Stimulated activated CD4-positive, alpha-beta T cell treated with anti-CD3 and anti-CD28 coated beads, Interleukin-12 subunit alpha, Interleukin-12 subunit beta, amount 100 ng/mL, for 24 hours (primary cell): ENCODE results near the gene GCN1.

Experiments
- DNase-seq, 2 experiments: peaks; one replicate each; pipeline ENCODE4 v3.0.0-alpha.2; 2020; ENCODE audit warnings: low read depth in 2 of 2

GCN1 gene

GRCh38 chr12:120142231-120142877, 52.2 kb downstream of the GCN1 start:
- no peak for DNase-seq

- DNase-seq, result no peak
These were observed 53.2 kb downstream of the GCN1 start for GRCh38 chr12:120141336-120141735.

GRCh38 chr12:120140603-120141002, 53.9 kb downstream of the GCN1 start:
- DNase-seq, result no peak

- no peak for DNase-seq
These were observed 54.6 kb downstream of the GCN1 start for GRCh38 chr12:120139958-120140357.

- DNase-seq, result no peak
These were observed 56.1 kb downstream of the GCN1 start for GRCh38 chr12:120138366-120138765.

GRCh38 chr12:120137833-120138232, 56.7 kb downstream of the GCN1 start:
- DNase-seq, result no peak

- no peak for DNase-seq
These were observed 58.3 kb downstream of the GCN1 start for GRCh38 chr12:120136093-120136770.

GRCh38 chr12:120134307-120134980, 60.1 kb downstream of the GCN1 start:
- DNase-seq, result no peak

- DNase-seq, result no peak
These were observed 61.6 kb downstream of the GCN1 start for GRCh38 chr12:120132863-120133385.

- no peak for DNase-seq
These were observed 62.3 kb downstream of the GCN1 start for GRCh38 chr12:120132054-120132836.

- no peak for DNase-seq
These were observed 63.4 kb downstream of the GCN1 start for GRCh38 chr12:120131116-120131515.

- no peak for DNase-seq
These were observed 64.5 kb downstream of the GCN1 start for GRCh38 chr12:120130011-120130410.

- no peak for DNase-seq
These were observed 67.9 kb downstream of the GCN1 start for GRCh38 chr12:120126635-120127005.

GRCh38 chr12:120125792-120126634, 68.5 kb downstream of the GCN1 start:
- DNase-seq, result no peak

- DNase-seq, result no peak
These were observed 69.5 kb downstream of the GCN1 start for GRCh38 chr12:120125029-120125428.

- no peak for DNase-seq
These were observed 72.7 kb downstream of the GCN1 start for GRCh38 chr12:120121766-120122293.

- no peak for DNase-seq
These were observed 73.2 kb downstream of the GCN1 start for GRCh38 chr12:120121343-120121742.

GRCh38 chr12:120119271-120119973, 75.1 kb downstream of the GCN1 start:
- DNase-seq, result peak in 1 of 2 experiments; percentile 31

- DNase-seq, result no peak
These were observed 76.0 kb downstream of the GCN1 start for GRCh38 chr12:120118321-120119061.

GRCh38 chr12:120117961-120118320, 76.6 kb downstream of the GCN1 start:
- no peak for DNase-seq
